Effector memory CD4-positive, alpha-beta T cell (primary cell): ENCODE results near the gene PCNA.

Experiments
- DNase-seq, 3 donors: peaks; one replicate each; pipeline ENCODE4 v3.0.0-alpha.2; 2020
- H3K27ac ChIP-seq: 2 replicates; pipeline ENCODE4 v1.7.0; 2013; ENCODE audit warnings: mild to moderate bottlenecking, low read length, moderate library complexity; ENCODE audit not compliant: insufficient read depth, poor library complexity, severe bottlenecking
- H3K27me3 ChIP-seq: replicated peaks from 2 replicates; pipeline ENCODE4 v1.7.0; 2013; ENCODE audit warnings: mild to moderate bottlenecking, low read length; ENCODE audit not compliant: insufficient read depth, control insufficient read depth, poor library complexity, severe bottlenecking
- H3K36me3 ChIP-seq: 2 replicates; pipeline ENCODE4 v1.7.0; 2013; ENCODE audit warnings: mild to moderate bottlenecking, low read length, moderate library complexity; ENCODE audit not compliant: control insufficient read depth, insufficient read depth
- H3K4me1 ChIP-seq: 2 replicates; pipeline ENCODE4 v1.7.0; 2013; ENCODE audit warnings: low read length, mild to moderate bottlenecking; ENCODE audit not compliant: control insufficient read depth, insufficient read depth, poor library complexity, severe bottlenecking
- H3K4me3 ChIP-seq: 2 replicates; pipeline ENCODE4 v1.7.0; 2013; ENCODE audit warnings: low read length, low read depth, mild to moderate bottlenecking; ENCODE audit not compliant: insufficient read depth, poor library complexity, severe bottlenecking
- H3K9me3 ChIP-seq: 2 replicates; pipeline ENCODE4 v1.7.0; 2013; ENCODE audit warnings: mild to moderate bottlenecking, low read length, moderate library complexity; ENCODE audit not compliant: control insufficient read depth

PCNA gene

GRCh38 chr20:5126512-5127203 is 6.9 kb upstream of the PCNA start, which contains the start of gene CDS2:
CDS2 (plus strand) TSS chr20:5127008; CDS start chr20:5127093, 85 bp downstream.
- H3K27ac ChIP-seq: peak within 1 kb of the TSS; percentile 95
- no peaks in the 10 kb centered on the region for H3K36me3 ChIP-seq
- H3K9me3 ChIP-seq: no peaks in the 10 kb centered on the region
- H3K4me1 ChIP-seq: peaks cover 14% of the 10 kb centered on the region
- peak; percentile 100 for DNase-seq
- H3K4me3 ChIP-seq: peak within 1 kb of the TSS; percentile 82
- no peaks in the 10 kb centered on the region for H3K27me3 ChIP-seq

GRCh38 chr20:5122873-5123260 is 3.1 kb upstream of the PCNA start:
- Histone ChIP-seq H3K9me3 (no peaks in the 10 kb centered on the region), H3K27me3 (no peaks in the 10 kb centered on the region), H3K4me3 (no peak overlapping the region), H3K27ac (no peak overlapping the region), H3K36me3 (no peaks in the 10 kb centered on the region), H3K4me1 (peaks cover 17% of the 10 kb centered on the region)
- no peak for DNase-seq

- no peak for DNase-seq
- H3K27me3 ChIP-seq: no peaks in the 10 kb centered on the region
- no peaks in the 10 kb centered on the region for H3K9me3 ChIP-seq
- peaks cover 18% of the 10 kb centered on the region for H3K36me3 ChIP-seq
- H3K4me1 ChIP-seq: peaks cover 11% of the 10 kb centered on the region
- peak overlapping the region; percentile 88 for H3K4me3 ChIP-seq
- H3K27ac ChIP-seq: peak overlapping the region; percentile 77
Observed at GRCh38 chr20:5120185-5120476, 373 bp upstream of the PCNA start.

GRCh38 chr20:5119143-5119434 is 669 bp downstream of the PCNA start:
- no peaks in the 10 kb centered on the region for H3K9me3 ChIP-seq
- peak overlapping the region; percentile 77 for H3K27ac ChIP-seq
- no peaks in the 10 kb centered on the region for H3K27me3 ChIP-seq
- no peak for DNase-seq
- peak overlapping the region; percentile 88 for H3K4me3 ChIP-seq
- H3K36me3 ChIP-seq: peaks cover 25% of the 10 kb centered on the region
- H3K4me1 ChIP-seq: peaks cover 11% of the 10 kb centered on the region

GRCh38 chr20:5118220-5119142 is 1.3 kb downstream of the PCNA start:
- DNase-seq: no peak
- peaks cover 25% of the 10 kb centered on the region for H3K36me3 ChIP-seq
- no peaks in the 10 kb centered on the region for H3K9me3 ChIP-seq
- peak overlapping the region; percentile 77 for H3K27ac ChIP-seq
- H3K27me3 ChIP-seq: no peaks in the 10 kb centered on the region
- peak overlapping the region; percentile 88 for H3K4me3 ChIP-seq
- H3K4me1 ChIP-seq: peaks cover 14% of the 10 kb centered on the region

GRCh38 chr20:5116875-5117274 is 2.9 kb downstream of the PCNA start:
- Histone ChIP-seq H3K27ac (no peak overlapping the region), H3K9me3 (no peaks in the 10 kb centered on the region), H3K4me3 (no peak overlapping the region), H3K27me3 (no peaks in the 10 kb centered on the region), H3K4me1 (peaks cover 15% of the 10 kb centered on the region), H3K36me3 (peaks cover 25% of the 10 kb centered on the region)
- DNase-seq: no peak

GRCh38 chr20:5114403-5114802 is 5.4 kb downstream of the PCNA start:
- Histone ChIP-seq H3K4me3 (no peak overlapping the region), H3K36me3 (peaks cover 26% of the 10 kb centered on the region), H3K4me1 (peaks cover 15% of the 10 kb centered on the region), H3K27ac (no peak overlapping the region), H3K9me3 (no peaks in the 10 kb centered on the region), H3K27me3 (no peaks in the 10 kb centered on the region)
- DNase-seq: no peak

- H3K4me1 ChIP-seq: peaks cover 9% of the 10 kb centered on the region
- H3K27me3 ChIP-seq: no peaks in the 10 kb centered on the region
- peak overlapping the region; percentile 77 for H3K27ac ChIP-seq
- peak overlapping the region; percentile 69 for H3K4me3 ChIP-seq
- H3K36me3 ChIP-seq: peaks cover 34% of the 10 kb centered on the region
- no peaks in the 10 kb centered on the region for H3K9me3 ChIP-seq
- DNase-seq: no peak
Observed at GRCh38 chr20:5113615-5113986, 6.2 kb downstream of the PCNA start.

GRCh38 chr20:5109276-5109675 is 10.5 kb downstream of the PCNA start:
- peaks cover 4% of the 10 kb centered on the region for H3K4me1 ChIP-seq
- H3K27me3 ChIP-seq: no peaks in the 10 kb centered on the region
- H3K4me3 ChIP-seq: no peak overlapping the region
- DNase-seq: no peak
- peaks cover 33% of the 10 kb centered on the region for H3K36me3 ChIP-seq
- no peak overlapping the region for H3K27ac ChIP-seq
- no peaks in the 10 kb centered on the region for H3K9me3 ChIP-seq

GRCh38 chr20:5104479-5104878 is 15.3 kb downstream of the PCNA start:
- Histone ChIP-seq H3K36me3 (peaks cover 46% of the 10 kb centered on the region), H3K4me1 (no peaks in the 10 kb centered on the region), H3K27ac (no peak overlapping the region), H3K4me3 (no peak overlapping the region), H3K27me3 (no peaks in the 10 kb centered on the region), H3K9me3 (no peaks in the 10 kb centered on the region)
- no peak for DNase-seq
